NCI-H748 (cell line): Measurements from ENCODE around the gene ZNF862.

Experiments
- DNase-seq: peaks from one replicate; lab custom pipeline; 2025; ENCODE audit not compliant: unreplicated experiment; lab: John Stamatoyannopoulos, UW

The ZNF862 gene

DNA sequence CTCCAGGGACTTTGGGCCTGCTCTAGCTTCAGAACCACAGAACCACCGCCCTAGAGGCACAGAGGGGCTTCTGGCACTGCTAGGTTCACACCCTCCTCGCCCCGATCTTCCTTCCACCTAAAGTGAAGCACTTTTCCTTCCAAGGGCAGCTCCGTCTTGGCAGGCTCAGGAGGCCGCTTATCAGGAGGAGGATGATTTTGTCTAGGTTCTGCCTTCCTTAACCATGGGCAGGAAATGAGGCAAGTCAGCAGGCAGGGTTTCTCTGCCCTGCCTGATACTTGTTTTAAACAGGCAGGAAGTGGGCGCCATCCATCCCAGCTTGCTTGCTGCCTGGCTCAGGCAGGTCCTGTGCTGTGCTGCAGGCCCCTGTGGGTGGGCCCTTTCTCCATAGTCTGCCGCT is 27.3 kb downstream of the ZNF862 start:
- no peak for DNase-seq

DNA sequence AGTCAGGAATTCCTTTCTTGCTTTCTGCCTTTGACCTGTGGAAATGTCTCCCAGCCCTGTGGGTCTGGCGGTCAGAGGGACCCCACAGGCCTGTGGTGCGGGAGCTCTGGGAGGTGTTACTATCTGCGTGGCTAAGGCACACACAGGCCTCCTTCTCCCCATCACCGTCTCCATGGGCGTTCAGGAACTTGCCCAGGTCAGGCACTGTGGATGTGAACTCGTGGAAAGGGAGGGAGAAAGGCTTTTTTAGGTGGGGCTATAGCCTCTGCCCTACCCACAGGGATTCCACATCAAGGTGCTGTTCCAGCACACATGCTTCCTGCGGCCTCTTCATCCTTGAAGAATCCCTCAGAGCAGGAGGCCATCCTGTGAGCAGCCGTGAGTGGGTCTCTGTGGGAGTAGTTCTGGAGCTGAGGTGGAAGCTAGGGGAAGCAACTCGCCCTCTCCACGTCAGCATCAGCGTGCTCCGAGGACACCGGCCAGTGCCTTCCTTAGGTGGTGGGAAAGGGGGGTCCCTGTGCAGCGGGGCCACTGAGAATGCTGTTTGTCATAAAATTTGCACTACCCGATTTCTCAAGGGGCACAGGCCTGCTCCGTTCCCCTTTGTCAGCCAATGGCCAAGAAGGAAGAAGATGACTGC is 28.1 kb downstream of the ZNF862 start:
- no peak for DNase-seq

DNA sequence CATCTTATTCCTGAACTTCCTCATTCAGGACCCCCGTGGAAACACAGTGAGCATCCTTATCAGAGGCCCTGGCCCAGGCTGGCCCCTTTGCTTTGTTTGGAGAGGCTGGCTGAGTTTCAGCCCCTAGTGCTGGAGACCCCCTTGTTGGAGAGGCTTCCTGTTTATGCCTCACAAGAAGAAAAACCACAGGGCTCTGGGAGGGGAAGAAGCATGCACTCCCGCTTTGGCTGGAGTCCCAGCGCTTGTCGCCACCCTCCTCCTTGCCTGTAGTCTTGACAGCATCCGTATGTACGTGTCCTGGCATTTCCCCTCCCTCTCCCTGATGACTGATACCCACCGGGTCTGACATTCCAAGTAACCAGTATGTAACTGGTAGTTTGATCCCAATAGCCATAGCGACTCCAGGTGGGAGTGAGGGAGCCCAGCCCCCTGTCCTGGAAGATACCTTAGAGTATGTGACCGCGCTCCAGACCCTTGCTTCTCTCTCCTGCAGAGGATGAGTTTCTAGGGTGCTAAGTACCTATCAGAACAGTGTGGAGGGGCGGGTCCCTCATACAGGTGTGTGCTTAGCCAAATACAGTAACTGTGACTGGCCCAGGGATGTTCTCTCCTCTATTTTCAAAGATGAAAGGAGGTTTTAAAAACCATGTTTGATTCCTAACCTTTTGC is 28.7 kb downstream of the ZNF862 start:
- no peak for DNase-seq

DNA sequence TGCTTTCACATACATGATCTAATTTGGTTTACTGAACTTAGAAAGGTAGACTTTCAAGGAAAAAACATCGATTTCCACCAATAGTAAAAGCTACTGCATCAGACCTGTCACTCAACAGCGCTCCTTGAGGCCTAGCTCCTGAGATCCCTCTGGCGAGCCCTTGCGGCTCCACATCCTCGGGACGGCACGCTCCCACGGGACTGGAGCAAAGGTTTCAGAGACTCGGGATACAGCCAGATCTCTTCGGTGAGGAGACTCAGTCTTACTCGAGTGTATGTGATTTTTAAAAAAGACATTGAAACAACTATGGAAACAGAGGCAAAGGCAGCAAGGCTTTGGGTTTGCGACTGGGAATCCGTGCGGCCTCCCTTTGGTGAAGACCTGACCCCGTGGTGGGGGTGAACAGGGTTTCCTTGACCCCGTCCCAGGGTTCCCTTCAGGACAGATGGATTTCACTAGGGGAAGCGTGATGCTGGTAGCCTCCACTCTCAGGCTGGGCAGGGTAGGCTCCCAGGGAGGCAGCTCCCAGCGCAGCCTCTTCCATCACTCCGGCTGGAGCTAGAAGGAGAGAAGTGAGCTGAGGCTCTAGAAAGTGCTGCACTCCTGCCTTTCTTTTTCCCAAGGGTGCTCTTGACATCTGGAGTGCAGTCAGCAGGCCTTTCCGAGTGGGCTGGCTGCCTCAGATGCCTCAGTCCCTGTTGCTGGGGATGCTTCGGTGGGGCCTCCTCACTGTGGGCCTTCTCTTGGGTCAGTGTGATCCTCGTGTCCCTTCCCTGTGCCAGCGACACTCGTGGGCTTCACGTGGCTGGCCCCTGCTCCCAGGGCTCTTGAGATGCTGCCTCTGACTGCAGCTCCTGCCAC is 29.8 kb downstream of the ZNF862 start:
- no peak for DNase-seq

DNA sequence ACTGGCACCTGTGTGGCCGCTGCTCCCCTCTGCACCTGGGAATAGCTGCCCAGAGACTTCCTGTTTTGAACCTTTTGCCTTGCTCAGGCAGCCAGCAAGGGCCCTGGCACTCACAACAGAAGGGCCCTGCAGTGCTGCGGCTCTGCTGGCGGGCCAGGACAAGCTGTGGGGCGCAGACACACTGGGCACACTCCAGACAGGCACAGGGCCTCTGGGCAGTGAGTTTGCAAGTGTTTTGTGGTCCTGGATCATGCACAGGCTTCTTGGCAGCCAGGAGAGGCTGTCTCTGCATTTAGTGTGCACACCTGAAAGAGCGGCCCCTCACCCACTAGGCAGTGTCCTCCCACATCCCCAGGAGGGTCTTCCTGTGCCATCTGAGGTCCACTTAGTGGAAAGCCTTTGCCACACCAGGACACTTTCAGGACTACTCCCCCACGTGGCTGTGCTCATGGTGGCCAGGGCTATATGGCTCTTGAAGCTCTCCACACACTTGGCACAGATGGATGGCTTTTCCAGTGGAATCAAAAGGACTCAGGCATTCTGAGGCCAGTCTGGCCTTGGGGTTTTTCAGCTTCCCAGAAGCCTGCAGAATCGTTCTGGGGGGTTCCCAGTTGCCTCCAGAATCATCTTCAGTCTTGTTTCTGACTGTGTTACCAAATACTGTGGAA is 30.6 kb downstream of the ZNF862 start:
- no peak for DNase-seq

DNA sequence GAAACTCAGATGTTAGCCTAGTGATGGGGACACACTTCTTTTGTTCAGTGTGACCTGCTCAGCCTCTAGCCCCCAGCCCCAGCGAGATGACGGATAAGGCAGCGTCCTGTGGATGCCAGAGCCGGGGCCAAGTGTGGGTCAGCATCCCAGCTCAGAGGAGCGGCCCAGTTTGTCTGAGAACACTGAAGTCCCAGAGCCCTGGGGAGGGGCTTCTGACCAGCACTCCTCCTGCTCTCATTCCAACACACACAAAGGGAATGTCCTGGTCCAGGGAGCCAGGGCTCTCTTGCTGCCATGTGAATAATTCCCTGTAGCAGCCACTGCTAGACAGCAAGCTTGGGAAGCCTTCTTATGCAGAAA is 31.1 kb downstream of the ZNF862 start:
- no peak for DNase-seq

DNA sequence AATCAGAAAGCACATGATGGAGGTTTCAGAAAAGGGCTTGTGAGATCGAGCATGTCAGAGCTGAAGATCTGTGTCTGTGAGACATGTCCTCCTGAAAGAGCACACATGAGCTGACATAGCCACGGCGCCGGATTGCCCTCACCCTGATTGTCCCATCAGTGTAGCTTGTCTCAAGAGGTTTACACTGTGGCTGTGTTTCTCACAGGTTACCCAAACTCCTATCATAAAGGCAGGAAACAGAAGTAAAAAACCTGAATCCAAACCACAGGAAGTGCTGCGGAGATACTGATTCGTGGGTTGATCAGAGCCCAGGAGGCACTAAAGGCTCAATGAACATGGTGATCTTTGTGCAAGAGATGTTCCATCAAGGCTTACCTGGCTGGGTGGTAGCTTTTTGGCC is 31.7 kb downstream of the ZNF862 start:
- DNase-seq: no peak

DNA sequence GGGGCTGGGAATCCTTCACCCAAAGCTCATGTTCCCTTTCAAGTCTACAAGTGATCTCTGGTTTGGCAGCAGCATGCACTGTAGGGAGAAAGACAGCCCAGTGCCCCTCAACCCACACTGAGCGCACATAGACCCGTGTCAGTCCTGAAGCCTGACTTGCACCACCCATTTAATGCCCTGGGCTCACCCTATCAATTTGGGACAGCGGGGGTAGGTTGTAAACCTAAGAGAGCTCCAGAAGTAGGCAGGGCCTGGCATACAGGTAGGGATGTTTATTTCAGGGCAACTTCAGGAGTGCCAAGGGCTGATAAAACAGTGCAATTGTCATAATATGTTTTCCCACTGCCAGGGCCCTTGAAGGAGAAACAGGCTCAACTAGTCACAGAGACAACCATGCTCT is 32.1 kb downstream of the ZNF862 start:
- DNase-seq: no peak

DNA sequence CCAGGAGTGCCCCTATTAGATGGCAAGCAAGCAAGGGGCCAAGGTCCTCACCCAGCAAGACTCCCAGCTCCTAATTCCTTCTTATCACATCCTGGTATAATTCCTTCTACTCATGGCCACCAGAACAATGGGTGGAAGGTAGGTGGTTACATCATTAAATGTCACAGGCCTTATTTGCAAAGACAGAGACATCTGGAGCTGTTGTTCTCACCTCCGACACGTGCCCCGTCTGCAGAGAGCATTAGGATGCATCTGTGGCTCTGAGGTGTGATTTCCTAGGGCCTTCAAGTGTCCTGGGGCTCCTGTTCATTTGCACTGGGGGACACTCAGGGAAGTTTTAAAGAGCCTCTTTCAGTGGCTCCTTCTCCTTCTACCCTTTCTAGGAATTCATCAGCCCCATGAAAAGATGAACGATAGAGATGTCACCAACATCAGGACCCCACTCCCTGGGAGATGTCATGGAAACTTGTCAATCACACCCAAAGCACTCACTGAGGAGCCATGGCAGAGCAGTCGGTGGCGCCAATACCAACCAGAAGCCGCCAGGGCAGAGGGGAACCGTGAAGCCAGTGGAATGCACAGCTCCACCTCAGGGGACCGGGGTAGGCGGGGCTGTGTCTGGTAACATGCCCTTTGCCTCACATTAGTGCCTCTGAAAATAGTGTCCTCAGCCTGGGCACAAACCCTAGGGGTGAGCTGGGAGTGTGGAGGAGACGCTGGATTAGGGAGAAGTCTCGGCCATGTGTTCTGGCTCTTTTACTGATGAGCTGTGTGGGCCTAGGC is 32.7 kb downstream of the ZNF862 start:
- DNase-seq: no peak

DNA sequence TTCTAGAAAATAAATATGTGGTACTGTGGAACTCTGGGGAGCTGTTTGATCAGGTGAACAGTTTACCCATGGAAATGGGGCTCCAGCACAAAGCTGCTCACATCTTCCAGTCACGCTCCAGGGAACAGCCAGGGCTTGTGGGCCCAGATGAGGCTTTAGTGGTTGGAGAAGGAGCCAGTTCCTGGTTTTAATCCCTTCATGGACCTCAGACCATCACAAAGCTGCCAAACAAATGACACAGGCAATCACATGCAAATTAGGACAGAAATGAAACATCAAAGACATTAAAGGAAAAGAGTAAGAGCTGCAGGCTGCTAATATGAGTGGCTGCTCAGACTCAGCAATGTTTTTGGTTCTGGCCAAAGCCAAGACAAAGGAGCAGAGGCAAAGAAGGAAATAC is 33.4 kb downstream of the ZNF862 start:
- no peak for DNase-seq

DNA sequence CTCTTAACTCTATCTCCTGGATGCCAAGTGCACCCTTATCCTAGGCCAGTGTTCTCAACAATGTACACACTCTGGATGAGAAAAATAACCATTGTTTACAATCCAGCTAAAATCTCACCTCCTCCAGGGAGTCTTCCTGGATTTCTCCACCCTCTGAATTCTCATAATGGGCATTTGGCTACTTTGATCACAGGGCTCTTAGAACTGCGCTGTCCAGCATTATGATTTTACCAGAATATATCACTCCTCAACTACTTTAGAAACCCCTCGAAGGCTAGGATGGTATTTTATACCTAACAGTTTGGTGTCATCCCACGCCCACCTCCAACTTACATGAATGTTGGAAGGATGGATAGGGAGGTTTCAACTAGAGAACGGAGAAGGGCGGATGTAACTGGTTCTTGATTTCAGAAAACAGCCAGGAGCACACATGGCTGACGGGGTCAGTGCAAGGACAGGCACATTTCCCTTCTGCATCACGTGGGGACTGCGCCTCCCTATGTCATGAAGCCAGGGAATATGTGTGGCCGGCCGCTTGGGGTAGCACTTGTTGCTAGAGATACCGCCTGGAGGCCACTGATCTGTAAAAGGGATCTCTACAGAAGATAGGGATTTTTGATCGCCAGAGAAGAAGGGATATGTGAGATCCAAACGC is 34.4 kb downstream of the ZNF862 start:
- DNase-seq: peak; percentile 83

DNA sequence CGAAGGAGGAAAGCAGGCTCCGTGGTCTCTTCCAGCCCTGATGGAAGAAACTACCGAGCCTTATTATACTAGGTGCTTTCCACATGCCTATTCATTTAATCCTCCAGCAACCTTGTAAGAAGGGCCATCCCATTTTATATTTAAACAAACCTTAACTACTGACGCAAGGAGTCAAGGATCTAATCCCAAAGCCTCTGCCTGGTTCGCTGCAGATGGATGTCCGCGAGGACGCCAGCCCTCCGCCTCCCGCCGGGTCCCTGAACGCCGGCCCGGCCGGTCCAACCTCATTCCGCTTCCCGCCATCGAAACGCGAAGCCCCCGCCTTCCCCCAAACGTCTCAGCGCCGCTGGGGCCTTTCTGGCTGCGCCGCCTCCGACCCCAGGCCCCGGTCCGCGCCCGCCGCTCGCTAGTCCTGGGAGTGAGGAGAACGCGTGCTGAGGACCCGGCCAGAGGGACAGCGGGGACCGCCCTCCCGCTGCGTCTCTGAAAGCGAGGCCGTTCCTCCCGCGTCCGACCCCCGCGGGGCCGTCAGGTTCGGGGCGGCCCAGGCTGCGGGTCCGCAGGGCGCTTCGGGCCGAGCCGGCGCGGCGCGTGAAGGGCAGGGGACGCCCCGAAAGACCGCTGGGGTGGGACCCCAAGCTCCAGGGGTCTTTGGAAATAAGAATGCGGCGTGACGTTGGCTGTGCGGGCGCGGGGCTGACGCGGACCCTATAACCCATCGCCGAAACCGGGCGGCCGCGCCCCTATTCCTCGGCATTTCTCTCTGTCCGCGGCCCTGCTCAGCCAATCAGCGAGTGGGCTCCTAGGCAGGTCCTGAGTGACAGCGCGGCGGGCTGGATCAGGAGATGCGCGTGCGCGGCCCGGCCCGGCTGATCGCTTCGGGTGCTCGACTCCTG is 35.1 kb downstream of the ZNF862 start, which contains the start of gene ATP6V0E2:
ATP6V0E2 (plus strand) TSS at position 896 of the 896 bp plus-strand sequence. CDS start 97 bp downstream, outside the sequence.
- DNase-seq: peak; percentile 96

DNA sequence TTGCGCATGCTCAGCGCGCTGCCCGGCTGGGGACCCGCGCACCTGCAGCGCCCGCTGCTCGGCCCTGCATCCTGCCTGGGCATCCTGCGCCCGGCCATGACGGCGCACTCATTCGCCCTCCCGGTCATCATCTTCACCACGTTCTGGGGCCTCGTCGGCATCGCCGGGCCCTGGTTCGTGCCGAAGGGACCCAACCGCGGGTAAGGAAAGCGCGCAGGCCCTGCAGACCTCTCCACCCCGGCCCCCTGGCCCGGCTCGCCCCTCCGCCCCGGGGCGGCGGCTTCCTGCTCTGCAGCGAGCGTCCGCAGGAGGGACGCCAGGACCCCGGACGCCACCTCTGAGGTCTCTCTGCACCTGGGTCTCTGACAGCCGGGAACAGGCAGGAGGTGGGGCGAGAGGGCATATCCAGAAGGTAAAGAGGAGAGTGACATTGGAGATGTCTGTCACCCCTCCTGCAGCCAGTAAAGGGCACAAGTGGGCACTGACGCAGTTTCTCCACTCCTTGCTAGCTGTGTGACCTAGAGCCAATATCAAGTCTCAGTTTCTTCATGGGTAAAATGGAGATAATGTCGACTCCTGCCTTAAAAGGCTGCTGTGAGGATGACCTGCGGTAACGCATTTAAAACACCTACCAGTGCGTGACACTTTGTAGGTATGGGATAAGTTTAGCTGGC is 35.9 kb downstream of the ZNF862 start:
- peak; percentile 65 for DNase-seq

DNA sequence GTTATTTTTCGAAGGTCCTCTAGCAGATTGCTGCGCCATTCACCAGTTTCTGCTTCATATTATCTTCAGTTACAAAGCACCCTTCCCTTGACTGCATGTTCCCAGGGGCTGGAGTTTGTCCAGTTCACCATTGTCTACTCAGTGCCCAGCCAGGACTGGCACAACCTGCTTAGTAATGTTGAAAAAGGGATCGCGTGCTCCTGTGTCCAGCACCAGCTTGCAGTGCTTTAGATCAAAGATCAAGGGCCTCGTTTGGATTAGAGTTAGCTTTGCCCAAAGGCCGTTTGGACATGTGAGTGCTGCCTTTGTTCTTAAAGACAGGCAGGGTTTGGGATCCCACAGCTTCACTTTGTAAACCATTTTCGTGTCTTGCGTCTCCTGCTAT is 36.5 kb downstream of the ZNF862 start:
- DNase-seq: no peak

DNA sequence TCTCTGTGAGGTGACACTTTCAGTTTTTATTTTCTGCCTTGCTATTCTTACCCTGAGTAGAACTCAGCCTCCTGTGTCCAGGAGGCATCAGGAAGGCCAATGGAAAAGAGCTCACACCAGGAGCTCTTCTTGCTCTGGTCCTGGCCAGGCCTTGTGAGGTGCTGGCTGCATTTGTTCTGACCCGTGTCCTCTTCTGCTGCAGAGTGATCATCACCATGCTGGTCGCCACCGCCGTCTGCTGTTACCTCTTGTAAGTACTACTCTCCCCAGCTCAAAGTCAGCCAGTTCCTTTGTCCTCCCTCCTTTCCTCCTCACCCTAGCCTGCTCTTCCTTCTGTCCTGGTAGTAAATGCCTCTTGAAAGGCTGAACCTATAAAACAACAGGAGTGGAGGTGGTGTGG is 37.2 kb downstream of the ZNF862 start:
- DNase-seq: no peak

DNA sequence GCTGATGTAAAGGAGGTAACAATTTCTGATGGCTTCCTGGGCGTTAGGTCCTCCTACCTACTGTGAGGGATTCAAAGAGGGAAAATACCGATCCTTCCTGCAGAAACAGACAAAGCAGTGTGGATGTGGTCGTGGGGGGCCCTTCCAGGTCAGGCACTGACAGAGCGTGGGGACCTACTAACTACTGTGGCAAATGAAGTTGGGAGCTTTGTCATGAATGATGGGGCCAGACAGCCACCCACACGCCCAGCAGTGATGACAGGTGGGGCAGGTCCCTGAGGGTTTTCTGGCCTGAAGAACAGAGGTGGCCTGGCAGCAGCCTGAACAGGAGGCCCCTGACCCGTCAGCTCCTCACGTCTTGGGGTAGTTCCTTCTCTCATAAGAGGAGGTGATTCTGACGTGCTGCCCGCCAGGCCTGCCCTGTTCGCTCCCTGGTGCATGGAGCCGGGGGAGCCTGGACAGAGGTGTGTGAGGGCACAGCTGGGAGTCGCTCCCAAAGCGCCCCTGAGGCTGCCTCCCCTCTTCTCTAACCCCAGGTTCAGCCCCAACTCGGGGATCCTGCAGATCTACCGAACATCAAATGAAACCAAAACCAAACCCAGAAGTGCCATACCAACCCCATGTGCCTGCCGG is 39.8 kb downstream of the ZNF862 start:
- DNase-seq: no peak

DNA sequence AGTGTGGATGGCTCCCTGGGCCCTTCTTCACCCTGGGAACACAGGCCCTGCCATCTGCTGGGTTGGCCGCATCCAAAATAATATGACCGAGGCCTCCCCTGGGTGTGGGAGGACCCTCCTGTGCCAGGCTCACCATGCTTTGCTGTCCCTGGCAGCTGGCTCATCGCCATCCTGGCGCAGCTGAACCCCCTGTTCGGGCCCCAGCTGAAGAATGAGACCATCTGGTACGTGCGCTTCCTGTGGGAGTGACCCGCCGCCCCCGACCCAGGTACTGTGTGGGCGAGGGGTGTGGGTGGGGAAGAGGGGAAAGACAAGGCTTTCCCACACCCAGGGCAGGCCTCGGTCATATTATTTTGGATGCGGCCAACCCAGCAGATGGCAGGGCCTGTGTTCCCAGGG is 40.3 kb downstream of the ZNF862 start:
- DNase-seq: no peak

DNA sequence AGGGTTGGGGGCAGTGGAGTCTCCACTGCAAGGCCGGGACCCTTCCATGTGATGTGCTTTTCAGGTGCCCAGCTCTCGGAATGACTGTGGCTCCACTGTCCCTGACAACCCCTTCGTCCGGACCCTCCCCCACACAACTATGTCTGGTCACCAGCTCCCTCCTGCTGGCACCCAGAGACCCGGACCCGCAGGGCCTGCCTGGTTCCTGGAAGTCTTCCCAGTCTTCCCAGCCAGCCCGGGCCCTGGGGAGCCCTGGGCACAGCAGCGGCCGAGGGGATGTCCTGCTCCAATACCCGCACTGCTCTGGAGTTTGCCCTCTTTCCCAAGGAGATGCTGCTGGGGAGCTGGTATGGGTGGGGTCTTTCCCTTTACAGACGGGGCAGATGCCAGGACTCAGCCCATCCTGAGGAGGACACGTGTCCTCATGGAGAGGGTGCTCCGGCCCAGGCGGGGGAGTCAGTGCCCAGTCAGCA is 41.1 kb downstream of the ZNF862 start:
- DNase-seq: no peak
